NCI-H460 (cell line): ENCODE data around the gene GLOD5. TPM values are rescaled to one million over a fixed set of nuclear protein-coding genes. Genes with fewer than 3 reads are reported as not detected.

ENCODE experiments used
- DNase-seq: peaks from one replicate; pipeline ENCODE4 v3.0.0-alpha.2; 2016; ENCODE audit warnings: low read depth; ENCODE audit errors: extremely low read depth
- total RNA-seq: library from RNA; depleted of rRNA; stranded (reverse); fragments of >200 nt; shearing (Covaris generic); gene quantifications from 2 replicates; pipeline ENCODE4 v1.2.3, GENCODE V29; 2014

The GLOD5 gene
- total RNA-seq, 1 experiment from 2014 or later, result not detected

DNA sequence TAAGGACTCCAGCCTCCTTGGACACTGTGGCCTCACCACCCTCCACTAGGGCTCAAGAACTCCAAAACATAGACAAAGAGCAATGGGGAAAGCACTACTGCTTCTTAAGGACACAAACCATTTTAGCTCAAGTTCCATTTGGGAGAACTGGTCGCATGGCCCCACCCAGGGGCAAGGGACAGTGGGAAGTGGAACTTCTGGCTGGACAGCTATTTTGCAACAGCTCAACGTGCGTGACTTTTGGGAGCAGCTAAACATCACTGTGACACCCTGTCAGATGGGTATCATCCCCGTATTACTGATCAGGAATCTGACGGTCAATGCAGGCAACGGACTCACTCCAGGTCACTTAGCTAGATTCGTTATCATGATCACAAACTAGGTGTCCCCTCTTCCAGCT is 9.0 kb upstream of the GLOD5 start:
- no peak for DNase-seq

DNA sequence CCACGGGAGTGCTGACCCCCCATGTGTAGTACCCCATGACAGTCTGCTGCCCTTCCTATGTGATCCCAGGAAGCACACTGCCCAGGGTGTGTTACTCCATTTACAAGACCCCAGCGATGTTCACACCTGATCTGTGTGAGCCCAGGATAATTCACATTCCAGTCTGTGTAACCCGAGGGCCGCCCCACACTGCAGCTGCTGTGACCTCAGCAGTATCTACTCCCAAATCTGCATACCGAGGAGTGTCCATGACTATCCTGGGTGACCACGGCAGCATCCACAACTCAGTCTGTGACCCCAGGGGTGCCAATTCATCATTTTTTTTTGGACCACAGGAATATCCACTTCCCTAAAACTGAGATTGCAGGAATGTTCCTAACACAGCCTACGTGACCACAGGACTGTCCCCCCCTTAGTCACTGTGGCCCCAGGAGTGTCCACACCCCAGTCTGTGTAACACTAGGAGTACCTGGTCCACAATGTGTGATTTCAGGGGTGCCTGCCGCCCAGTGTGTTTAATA is 7.8 kb upstream of the GLOD5 start:
- no peak for DNase-seq

DNA sequence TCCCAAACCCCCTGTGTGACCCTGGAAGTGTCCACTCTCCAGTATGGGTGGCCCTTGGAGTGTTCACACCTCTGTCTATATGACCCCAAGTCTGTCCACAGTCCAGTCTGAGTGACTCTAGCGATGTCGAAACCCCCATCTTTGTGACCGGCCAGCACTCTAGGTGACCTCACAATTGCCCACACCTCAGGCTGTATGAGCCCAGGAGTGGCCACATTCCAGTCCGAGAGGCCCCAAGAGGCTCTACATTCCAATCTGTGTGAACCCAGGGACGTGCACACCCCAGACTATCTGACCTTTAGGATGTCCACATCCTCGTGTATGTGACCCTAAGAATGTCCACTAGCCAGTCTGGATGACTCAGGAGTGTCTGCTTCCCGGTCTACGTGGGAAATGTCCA is 7.3 kb upstream of the GLOD5 start:
- no peak for DNase-seq

DNA sequence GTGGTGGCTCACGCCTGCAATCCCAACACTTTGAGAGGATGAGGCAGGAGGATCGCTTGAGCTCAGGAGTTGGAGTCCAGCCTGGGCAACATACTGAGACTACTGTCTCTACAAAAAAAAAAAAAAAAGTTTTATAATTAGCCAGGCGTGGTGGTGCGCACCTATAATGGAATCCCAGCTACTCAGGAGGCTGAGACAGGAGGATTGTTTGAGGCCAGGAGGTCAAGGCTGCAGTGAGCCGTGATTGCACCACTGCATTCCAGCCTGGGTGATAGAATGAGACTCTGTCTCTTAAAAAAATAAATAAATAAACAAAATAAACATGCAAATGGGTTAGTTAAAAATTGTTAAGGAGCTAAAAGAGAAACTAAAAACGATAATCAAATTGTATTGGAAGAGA is 7.7 kb downstream of the GLOD5 start:
- DNase-seq, result no peak

DNA sequence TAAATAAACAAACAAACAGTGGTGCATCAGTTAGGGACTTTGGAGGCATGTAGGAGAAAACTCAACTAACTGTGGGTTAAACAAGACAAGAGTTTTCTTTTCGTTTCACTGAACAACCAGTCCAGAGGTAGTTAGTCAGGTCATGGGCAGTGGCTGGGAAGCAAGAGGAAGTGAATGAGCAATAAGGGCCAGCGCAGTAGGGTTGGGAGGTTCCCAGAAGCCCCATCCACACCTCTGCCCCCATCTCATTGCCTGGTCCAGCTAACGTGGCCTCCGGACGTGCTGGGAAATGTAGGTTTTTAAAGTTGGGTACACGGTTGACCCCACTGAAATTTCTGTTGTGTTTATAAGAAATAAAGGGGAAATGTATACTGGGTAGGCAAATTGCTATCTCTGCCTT is 8.7 kb downstream of the GLOD5 start:
- DNase-seq, result no peak

DNA sequence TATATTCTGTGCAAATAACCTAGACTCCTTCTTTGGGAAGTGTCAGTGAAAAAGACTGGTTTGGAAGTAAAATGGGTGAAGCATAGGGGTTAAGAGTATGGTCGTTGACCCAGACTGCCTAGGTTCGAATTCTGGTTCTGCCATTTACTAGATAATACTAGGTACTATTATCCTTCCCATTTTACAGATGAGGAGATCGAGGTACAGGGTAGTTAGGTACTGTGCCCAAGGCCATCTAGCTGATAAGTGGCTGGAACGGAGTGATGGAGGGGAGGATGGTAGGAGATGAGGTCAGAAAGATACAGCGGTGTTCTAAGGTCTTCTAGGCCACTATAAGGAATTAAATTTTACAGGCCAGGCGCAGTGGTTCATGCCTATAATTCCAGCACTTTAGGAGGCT is 11.1 kb downstream of the GLOD5 start:
- no peak for DNase-seq

DNA sequence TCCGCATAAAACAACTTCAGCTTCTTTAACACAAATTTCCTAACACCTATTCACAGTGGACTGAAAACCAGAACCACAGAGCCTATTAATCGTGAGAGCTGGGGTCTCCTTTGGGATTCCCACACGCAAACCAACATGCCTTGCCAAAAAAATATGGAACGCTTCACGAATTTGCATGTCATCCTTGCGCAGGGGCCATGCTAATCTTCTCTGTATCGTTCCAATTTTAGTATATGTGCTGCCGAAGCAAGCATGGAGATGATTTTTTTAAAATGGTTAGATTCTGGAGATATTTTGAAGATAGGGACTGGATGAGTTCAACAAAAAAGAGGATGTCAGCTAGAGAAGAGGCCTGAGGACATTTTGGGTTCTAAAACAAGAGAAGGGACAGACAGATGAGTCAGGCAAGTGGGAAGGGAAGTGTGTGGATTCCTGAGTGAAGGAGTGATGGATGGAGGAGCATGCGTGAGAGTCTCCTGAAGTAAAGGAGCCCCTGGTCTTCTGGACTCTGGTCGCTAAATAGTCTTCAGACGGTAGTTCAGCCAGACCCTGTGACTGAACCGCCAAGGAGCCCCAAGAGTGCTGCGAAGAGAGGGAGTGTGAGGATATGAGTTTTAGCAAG is 15.4 kb downstream of the GLOD5 start:
- no peak for DNase-seq

DNA sequence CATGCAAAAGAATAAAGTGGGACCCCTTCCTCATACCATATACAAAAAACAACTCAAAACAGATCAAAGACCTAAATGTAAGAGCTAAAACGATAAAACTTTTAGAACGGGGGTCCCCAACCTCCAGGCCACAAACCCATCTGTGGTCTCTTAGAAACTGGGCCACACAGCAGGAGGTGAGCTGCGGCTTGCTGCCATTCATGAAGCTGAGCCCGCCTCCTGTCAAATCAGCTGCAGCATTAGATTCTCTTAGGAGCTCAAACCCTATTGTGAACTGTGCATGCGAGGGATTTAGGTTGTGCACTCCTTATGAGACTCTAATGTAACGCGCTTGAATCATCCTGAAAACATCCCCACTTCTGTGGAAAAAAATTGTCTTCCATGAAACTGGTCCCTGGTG is 17.9 kb downstream of the GLOD5 start:
- DNase-seq, result no peak

DNA sequence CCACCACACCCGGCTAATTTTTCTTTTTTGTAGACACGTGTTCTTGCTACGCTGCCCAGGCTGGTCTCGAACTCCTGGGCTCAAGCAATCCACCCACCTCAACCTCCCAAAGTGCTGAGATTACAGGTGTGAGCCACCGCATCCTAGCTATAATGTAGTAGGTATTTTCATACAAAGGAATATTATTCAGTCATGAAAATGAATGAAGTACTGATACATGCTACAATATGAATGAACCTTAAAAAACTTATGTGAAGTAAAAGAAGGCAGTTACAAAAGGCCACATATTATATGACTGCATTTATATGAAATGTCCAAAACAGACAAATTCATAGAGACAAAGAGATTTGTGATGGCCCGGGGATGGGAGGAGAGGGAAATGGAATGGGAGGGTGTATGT is 20.2 kb downstream of the GLOD5 start:
- DNase-seq, result no peak

DNA sequence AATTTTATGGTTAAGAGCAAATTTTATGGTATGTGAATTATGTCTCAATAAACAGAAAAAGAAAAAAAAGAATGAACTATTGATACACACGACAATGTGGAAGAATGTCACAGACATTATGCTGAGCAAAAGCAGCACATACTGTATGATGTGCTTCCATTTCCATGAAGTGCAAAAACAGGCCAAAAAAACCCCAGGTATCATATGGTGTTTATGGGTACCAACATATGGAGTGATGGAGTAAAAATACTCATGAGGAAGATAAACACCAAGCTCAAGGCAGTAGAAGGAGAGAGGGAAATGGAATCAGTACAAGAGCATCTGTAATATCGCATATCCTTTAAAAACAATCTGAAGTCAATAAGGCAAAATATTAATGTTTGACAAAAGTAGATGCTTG is 20.7 kb downstream of the GLOD5 start:
- no peak for DNase-seq

DNA sequence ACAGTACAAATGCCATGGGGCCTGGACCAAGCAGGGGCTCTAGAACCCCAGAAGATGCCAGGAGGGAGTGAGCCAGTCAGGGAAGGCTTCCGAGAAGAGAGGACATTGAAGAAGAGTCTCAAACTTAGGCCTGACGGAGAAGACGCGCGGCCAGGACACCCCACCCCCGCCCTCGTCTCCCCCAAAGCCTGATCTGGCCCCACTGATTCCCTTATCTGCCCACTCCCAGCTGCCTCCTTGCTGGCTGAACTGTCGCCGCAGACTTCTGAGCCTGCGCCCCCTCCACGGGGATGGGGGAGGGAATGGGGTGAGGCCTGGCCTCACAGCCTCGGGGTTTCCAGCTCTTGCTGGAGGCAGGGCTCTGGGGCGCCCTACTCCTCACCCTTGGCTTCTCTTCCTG is 21.2 kb downstream of the GLOD5 start:
- DNase-seq, result no peak

DNA sequence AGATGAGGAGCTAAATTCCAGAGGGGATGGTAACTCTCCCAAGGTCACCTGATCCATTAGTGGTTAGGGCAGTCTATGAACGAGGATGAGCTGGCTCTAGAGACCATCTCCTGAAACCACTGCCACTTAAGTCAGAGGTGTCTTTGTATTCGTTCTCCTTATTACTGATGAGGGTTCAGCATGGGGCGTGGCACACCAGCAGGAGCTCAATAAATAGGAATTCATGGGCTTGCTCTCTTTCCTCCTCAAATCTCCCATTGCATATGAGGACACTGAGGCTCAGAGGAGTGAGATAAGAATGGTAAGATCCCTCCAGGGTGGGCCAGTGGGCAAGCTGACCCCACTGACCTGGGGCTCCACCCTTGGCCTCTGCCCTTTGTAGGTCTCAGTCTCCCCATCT is 23.2 kb downstream of the GLOD5 start:
- no peak for DNase-seq

DNA sequence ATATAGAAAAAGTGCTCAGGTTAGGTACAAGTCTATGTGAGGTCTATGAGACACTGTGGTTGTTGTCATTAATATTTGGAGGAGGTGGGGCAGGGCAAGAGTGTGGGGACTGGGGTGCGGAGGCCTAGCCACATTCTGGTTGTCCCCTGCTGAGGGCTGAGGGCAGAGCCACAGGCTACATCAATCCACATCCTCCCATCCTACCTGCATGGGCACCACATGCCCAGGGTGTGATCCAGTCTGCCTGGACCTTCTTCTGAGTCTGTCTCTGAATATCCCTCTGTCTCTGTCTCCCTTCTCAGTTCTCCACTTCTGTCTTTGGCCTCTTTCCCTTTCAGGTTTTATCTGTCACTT is 23.6 kb downstream of the GLOD5 start:
- no peak for DNase-seq

DNA sequence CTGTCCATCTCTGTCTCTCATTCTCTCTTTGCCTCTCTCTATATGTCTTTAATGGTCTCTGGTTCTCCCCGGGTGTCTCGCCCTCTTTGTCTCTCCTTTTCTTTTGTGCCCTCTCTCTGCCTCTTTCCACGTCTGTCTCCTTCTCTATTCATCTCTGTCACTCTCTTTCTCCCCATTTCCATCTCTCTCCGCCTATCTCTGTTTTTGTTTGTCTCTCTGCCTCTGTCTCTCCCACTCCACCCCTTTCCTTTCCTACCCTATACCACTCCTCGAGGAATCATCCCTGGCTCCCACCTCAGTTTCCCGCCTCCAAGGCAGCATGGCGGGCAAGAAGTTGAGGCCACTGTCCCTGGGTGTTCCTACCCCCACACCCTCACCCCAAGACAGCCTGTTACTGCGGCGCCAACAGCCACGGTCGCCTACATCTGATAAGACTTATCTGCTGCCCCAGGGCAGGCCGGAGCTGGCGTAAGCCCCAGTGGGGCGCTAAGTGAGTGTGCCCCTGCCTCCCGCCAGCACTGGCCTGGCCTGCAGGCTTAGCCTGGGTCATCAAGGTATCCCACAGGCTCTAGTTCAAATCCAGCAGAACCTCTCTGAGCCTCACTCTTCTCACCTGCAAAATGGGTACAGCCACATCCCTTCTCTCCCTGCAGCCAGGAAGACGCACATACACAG is 24.1 kb downstream of the GLOD5 start:
- no peak for DNase-seq

DNA sequence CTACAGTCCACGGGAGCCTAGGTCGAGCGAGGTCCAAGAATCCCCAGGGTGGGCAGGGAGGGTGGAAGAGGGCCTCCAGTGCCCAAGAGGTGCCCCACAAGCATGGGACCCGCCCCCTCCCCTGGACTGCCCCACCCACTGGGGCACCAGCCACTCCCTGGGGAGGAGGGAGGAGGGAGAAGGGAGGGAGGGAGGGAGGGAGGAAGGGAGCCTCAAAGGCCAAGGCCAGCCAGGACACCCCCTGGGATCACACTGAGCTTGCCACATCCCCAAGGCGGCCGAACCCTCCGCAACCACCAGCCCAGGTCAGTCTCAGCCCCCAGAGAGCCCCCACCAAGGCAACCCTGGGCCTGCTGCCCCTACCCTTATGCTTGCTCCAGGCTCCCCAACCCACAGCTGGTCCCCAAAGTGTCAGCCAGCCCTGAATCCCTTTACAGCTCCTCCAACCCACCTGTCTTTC is 24.8 kb downstream of the GLOD5 start, which contains the start of gene GATA1:
Gene GATA1, plus strand, starts transcription at position 250 of the 460 bp plus-strand sequence. CDS start 4,520 bp downstream, outside the sequence.
- no peak for DNase-seq

DNA sequence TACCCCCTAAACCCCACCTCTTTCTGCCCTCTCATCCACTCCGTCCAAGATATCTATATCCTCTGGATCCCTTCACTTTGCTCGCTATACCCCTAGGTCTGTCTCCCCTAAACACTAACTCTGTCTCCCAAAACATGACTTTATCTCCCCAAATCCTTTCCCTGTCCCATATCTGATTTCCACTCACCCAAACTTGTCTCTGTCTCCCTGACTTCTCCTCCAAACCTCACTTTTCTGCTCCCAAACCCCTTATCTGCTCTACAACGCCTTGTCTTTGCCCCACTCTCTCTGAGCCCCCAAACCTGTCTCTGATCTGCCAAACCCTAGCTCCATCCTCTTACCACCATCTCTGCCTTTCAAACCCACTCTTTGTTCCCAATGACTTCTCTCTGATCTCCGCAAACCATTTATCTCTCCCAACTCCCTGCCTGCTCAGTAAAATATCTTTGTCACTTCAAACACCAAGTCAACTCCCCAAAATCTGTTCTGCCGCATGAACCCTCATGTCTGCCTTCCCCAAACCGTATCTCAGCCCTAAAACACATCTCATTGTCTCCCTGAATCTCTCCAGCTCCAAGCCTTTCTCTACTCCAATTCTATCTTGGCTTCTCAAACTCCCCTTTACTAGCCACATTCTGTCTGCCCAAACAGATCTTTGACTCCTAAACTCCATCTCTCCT is 25.4 kb downstream of the GLOD5 start:
- no peak for DNase-seq

DNA sequence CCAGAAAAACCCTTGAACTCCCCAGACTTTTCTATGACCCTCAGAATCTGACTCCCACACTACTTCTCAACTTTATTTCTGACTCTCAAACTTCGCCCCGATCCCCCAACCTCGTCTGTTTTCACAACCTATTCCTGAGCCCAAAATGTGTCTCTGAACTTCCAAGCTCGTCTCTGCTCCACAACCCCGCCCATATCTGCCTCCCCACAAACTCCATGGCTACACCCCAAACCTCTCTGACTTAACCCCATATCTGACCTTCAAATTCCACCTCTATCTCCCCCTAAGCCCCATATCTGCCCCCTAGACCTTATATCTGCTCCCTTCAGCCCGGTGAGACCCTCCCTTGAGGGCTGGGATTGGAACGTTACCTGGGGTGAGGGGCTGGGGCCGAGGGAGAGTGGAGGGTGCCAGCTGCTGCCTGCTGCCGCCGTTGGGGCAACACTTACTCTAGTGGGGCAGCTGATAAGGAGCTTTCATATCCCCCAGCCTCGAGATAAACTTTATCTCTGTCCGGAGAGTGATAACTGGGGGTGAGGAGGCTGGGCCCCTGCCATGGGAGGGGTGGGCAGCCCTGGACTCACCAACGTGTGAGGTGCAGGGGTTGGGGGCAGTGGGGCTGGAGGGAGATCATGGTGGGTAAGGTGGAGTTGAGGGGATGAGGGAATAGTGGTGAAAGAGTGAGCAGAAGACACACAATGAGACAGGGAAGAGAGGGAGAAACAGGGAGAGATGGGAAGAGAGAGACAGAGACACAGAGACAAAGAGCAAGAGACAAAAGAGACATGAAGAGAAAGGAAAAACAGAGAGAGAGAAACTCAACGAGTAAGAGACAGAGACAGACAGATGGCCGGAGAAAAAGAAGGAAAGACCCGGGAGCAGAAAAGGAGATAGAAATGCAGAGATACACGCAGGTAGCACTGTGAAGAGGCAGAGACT is 26.2 kb downstream of the GLOD5 start:
- DNase-seq, result no peak

DNA sequence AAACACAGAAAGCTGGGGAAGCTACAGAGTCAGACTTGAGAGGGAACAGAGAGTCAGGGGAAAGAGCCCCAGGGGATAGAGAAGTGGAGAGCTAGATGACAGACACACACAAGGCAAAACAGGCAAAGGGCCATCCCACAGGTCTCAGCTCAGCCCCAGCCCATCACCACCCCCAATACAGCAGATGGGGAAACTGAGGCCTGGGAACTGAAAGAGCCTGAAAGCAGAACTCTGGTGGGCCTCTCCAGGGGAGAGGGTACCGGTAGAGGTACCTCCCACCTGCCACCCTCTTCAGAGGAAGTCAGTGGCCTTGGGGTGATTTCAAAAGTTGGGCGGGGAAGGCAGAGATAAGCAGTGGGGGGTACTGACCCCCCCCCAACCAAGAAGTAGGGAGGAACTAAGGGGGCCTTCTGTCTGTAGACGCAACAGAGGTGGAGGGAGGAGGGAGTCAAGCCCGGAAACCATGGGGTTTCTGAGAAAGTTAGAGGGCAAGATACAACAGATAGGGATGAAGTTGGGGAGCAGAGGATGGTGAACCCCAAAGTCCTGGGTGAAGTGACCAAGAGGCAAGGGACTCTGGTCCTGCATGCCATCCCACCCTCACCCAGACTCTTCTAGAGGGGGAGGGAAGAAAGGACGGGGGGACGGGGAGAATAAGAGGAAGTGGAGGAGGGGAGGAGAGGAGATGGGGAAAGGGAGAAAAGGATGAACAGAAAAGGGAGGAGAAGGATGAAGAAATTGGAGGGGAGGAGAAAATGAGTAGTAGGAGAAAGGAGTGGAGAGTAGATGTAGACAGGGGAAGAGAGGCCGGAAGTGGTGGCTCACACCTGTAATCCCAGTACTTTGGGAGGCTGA is 28.0 kb downstream of the GLOD5 start:
- no peak for DNase-seq

DNA sequence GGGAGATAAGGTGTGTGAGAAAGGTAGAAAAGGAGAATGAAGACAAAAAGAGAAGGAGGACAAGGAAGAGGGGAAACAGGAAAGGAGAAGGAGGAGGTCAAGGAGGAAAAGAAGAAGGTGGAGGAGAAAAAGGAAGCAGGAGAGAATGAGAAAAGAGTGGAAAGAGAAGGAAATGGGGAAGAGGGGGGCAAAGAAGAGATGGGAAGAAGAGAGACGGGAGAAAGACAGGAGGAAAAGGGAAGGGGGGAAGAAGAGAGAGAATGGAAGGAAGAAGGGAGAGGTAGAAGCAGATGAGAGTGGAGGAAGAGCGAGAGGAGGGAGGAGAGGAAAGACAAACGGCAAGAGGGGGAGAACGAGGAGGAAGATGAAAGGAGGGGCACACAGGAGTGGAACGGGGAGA is 28.9 kb downstream of the GLOD5 start:
- no peak for DNase-seq
